Keratinocyte (primary cell): ENCODE measurements around the gene SYNE2. TPM values are rescaled to one million over a fixed set of nuclear protein-coding genes. Genes with fewer than 3 reads are reported as not detected.

Source experiments
- DNase-seq: peaks from one replicate; pipeline ENCODE4 v3.0.0-alpha.2; 2011; ENCODE audit warnings: low read depth, missing footprints, low spot score
- FAIRE-seq: peaks from 2 replicates; lab custom pipeline; 2011; peaks lifted over from hg19 to GRCh38; lab: Jason Lieb, UNC
- H2AFZ ChIP-seq: 2 replicates; pipeline ENCODE4 v1.6.0; 2012; ENCODE audit warnings: low read length, control low read depth, inconsistent platforms; ENCODE audit not compliant: control insufficient read depth
- H3K27ac ChIP-seq: 2 replicates; pipeline ENCODE4 v1.5.1; 2011; ENCODE audit warnings: low read length; ENCODE audit not compliant: control insufficient read depth, insufficient read depth
- H3K27me3 ChIP-seq: 3 replicates; pipeline ENCODE4 v1.6.0; 2011; ENCODE audit warnings: low read length; ENCODE audit not compliant: control insufficient read depth, insufficient read depth; ENCODE audit errors: extremely low read depth
- H3K36me3 ChIP-seq, 2 experiments: 2 replicates in 1 of 2; 3 replicates in 1 of 2; pipeline ENCODE4 v1.5.1; 2011; ENCODE audit warnings: low read length in 2 of 2, mild to moderate bottlenecking in 1 of 2; ENCODE audit not compliant: control insufficient read depth in 2 of 2, insufficient read depth in 2 of 2; ENCODE audit errors: extremely low read depth in 1 of 2
- H3K4me1 ChIP-seq: 3 replicates; pipeline ENCODE4 v1.5.1; 2011; ENCODE audit warnings: low read length; ENCODE audit not compliant: control insufficient read depth, insufficient read depth; ENCODE audit errors: extremely low read depth
- H3K4me2 ChIP-seq: 3 replicates; pipeline ENCODE4 v1.6.0; 2011; ENCODE audit warnings: low read depth, low read length; ENCODE audit not compliant: control insufficient read depth, insufficient read depth; ENCODE audit errors: extremely low read depth
- H3K4me3 ChIP-seq, 3 experiments: fragments of 200-600 bp in 1 of 3; sonication (generic) in 1 of 3; 2 replicates in 2 of 3; 3 replicates in 1 of 3; pipeline ENCODE4 v1.5.1; 2011 to 2016; ENCODE audit warnings: low read length in 3 of 3, mild to moderate bottlenecking in 3 of 3, control low read depth in 2 of 3, inconsistent platforms in 1 of 3, low read depth in 1 of 3, mixed read lengths in 1 of 3, mixed run types in 1 of 3, moderate library complexity in 1 of 3; ENCODE audit not compliant: control insufficient read depth in 2 of 3, insufficient read depth in 2 of 3; ENCODE audit errors: extremely low read depth in 1 of 3
- H3K79me2 ChIP-seq: 2 replicates; pipeline ENCODE4 v1.6.0; 2012; ENCODE audit warnings: low read length; ENCODE audit not compliant: control insufficient read depth, insufficient read depth
- H3K9ac ChIP-seq: 3 replicates; pipeline ENCODE4 v1.6.0; 2011; ENCODE audit warnings: low read length; ENCODE audit not compliant: control insufficient read depth, insufficient read depth; ENCODE audit errors: extremely low read depth
- H3K9me1 ChIP-seq: 3 replicates; pipeline ENCODE4 v1.6.0; 2011; ENCODE audit warnings: low read length; ENCODE audit not compliant: control insufficient read depth, insufficient read depth; ENCODE audit errors: extremely low read depth
- H3K9me3 ChIP-seq: 2 replicates; pipeline ENCODE4 v1.5.1; 2012; ENCODE audit warnings: low read depth, low read length; ENCODE audit not compliant: control insufficient read depth
- H4K20me1 ChIP-seq: 3 replicates; pipeline ENCODE4 v1.6.0; 2011; ENCODE audit warnings: low read length; ENCODE audit not compliant: control insufficient read depth, insufficient read depth; ENCODE audit errors: extremely low read depth
- CTCF ChIP-seq, 3 experiments: IDR thresholded peaks in 1 of 3; conservative IDR thresholded peaks in 1 of 3; optimal IDR thresholded peaks in 1 of 3; 2 replicates in 2 of 3; 3 replicates in 1 of 3; pipeline versions ENCODE3 to v1.5.1; 2011; ENCODE audit warnings: low read length in 3 of 3, mild to moderate bottlenecking in 3 of 3, moderate library complexity in 2 of 3, control low read depth in 1 of 3, inconsistent platforms in 1 of 3; ENCODE audit not compliant: insufficient read depth in 2 of 3; ENCODE audit errors: extremely low read depth in 1 of 3
- EZH2 ChIP-seq: IDR thresholded peaks from one replicate; pipeline ENCODE4 v1.6.1; 2012; ENCODE audit warnings: inconsistent platforms, mild to moderate bottlenecking, low read length, moderate library complexity
- dilution Hi-C: fragments of 300-500 bp; cut with MboI; formaldehyde crosslinking; loops from one replicate; pipeline ENCODE4 v1.7.0; 2020; ENCODE audit warnings: low sequenced_read_pairs; ENCODE audit not compliant: extremely low pct_ligation_motif_present
- polyA plus RNA-seq, 5 experiments: library from polyadenylated mRNA; depleted of rRNA in 3 of 5; stranded (reverse) in 3 of 5; stranded (forward) in 1 of 5; unstranded in 1 of 5; fragments of >200 nt; gene quantifications; 1 replicate in 1 of 5; 2 replicates in 3 of 5; 3 replicates in 1 of 5; pipeline versions ENCODE4 v1.2.1 to v1.2.3, GENCODE V29; 2011 to 2012; ENCODE audit warnings: missing spikeins in 2 of 5, low read depth in 1 of 5, low replicate concordance in 1 of 5

The SYNE2 gene
- polyA plus RNA-seq, 1 donor (not counting 4 experiments of a cell fraction or from before 2014, with no cell fraction given) = 9.9 TPM

- Histone ChIP-seq H2AFZ (no peak overlapping the region), H3K9me3 (no peaks in the 10 kb centered on the region), H3K4me1 (no peaks in the 10 kb centered on the region), H3K79me2 (no peaks in the 10 kb centered on the region), H3K27me3 (no peaks in the 10 kb centered on the region), H3K9ac (no peak overlapping the region), H3K9me1 (no peaks in the 10 kb centered on the region), H3K4me2 (no peak overlapping the region), H3K4me3 (no peak overlapping the region), H3K27ac (no peak overlapping the region), H3K36me3 (peaks cover 0 to 4% of the 10 kb centered on the region in 2 experiments), H4K20me1 (no peaks in the 10 kb centered on the region)
- FAIRE-seq = no peak
- DNase-seq = no peak
- TF ChIP-seq CTCF (optimal IDR thresholded peaks at IDR 0.05 in 1 of 3, IDR thresholded peaks at IDR 0.05 in 1 of 3, conservative IDR thresholded peaks at IDR 0.05 in 1 of 3; ENCODE audit: extremely low read depth in 1 of 3, insufficient read depth in 2 of 3, low read length in 3 of 3) = no peak
- no peak for TF ChIP-seq EZH2
- dilution Hi-C loops = no loop called here
These were observed 235.8 kb downstream of the SYNE2 start for GRCh38 chr14:64088647-64088964.

GRCh38 chr14:64089920-64090319, 237.1 kb downstream of the SYNE2 start:
- dilution Hi-C loops = no loop called here
- no peaks in the 10 kb centered on the region for H3K36me3 ChIP-seq
- no peaks in the 10 kb centered on the region for H4K20me1 ChIP-seq
- no peaks in the 10 kb centered on the region for H3K9me1 ChIP-seq
- no peaks in the 10 kb centered on the region for H3K27me3 ChIP-seq
- no peaks in the 10 kb centered on the region for H3K9me3 ChIP-seq
- no peak overlapping the region for H3K4me3 ChIP-seq
- H2AFZ ChIP-seq = no peak overlapping the region
- TF ChIP-seq EZH2 (no peak), CTCF (optimal IDR thresholded peaks at IDR 0.05 in 1 of 3, IDR thresholded peaks at IDR 0.05 in 1 of 3, conservative IDR thresholded peaks at IDR 0.05 in 1 of 3; ENCODE audit: extremely low read depth in 1 of 3, insufficient read depth in 2 of 3, low read length in 3 of 3) (no peak)
- no peaks in the 10 kb centered on the region for H3K79me2 ChIP-seq
- H3K9ac ChIP-seq = no peak overlapping the region
- H3K27ac ChIP-seq = no peak overlapping the region
- FAIRE-seq (no peak), DNase-seq (no peak)
- H3K4me2 ChIP-seq = no peak overlapping the region
- H3K4me1 ChIP-seq = no peaks in the 10 kb centered on the region
